T-helper 1 cell treated with Interleukin-12 subunit alpha and Interleukin-12 subunit beta and Interleukin-4 antibody, amounts not matched to agents 30 μg/mL and 1 μg/mL, for 36 hours (primary cell): ENCODE results near the gene VWC2.
"Not testable (repeated sequence)": the region's sequence is repeated elsewhere in the genome, so short reads cannot be mapped to it uniquely, and the experiment has no call there.

Experiments used
- H3K27ac Mint-ChIP-seq: one replicate; pipeline ENCODE4 v1.8.0; 2021; ENCODE audit warnings: mild to moderate bottlenecking, mixed read lengths
- H3K27me3 Mint-ChIP-seq: one replicate; pipeline ENCODE4 v1.8.0; 2021; ENCODE audit warnings: low read depth, mixed read lengths
- H3K36me3 Mint-ChIP-seq: one replicate; pipeline ENCODE4 v1.8.0; 2021; ENCODE audit warnings: low read depth, mixed read lengths
- H3K4me1 Mint-ChIP-seq: one replicate; pipeline ENCODE4 v1.8.0; 2021; ENCODE audit warnings: low read depth, mixed read lengths
- H3K4me3 Mint-ChIP-seq: one replicate; pipeline ENCODE4 v1.8.0; 2021; ENCODE audit warnings: mild to moderate bottlenecking, moderate library complexity, mixed read lengths
- H3K9me3 Mint-ChIP-seq: one replicate; pipeline ENCODE4 v1.8.0; 2021; ENCODE audit warnings: mixed read lengths

The VWC2 gene

DNA sequence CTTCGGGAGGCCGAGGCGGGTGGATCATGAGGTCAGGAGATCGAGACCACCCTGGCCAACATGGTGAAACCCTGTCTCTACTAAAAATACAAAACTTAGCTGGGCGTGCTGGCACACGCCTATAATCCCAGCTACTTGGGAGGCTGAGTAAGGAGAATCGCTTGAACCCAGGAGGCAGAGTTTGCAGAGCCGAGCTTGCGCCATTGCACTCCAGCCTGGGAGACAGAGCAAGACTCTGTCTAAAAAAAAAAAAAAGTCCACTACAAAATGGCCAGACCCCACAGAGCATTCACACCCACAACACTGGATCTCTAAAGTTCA, 78.1 kb downstream of the VWC2 start:
- H3K27me3 Mint-ChIP-seq, H3K4me1 Mint-ChIP-seq, H3K27ac Mint-ChIP-seq, H3K36me3 Mint-ChIP-seq, H3K4me3 Mint-ChIP-seq, H3K9me3 Mint-ChIP-seq: not testable (repeated sequence)

DNA sequence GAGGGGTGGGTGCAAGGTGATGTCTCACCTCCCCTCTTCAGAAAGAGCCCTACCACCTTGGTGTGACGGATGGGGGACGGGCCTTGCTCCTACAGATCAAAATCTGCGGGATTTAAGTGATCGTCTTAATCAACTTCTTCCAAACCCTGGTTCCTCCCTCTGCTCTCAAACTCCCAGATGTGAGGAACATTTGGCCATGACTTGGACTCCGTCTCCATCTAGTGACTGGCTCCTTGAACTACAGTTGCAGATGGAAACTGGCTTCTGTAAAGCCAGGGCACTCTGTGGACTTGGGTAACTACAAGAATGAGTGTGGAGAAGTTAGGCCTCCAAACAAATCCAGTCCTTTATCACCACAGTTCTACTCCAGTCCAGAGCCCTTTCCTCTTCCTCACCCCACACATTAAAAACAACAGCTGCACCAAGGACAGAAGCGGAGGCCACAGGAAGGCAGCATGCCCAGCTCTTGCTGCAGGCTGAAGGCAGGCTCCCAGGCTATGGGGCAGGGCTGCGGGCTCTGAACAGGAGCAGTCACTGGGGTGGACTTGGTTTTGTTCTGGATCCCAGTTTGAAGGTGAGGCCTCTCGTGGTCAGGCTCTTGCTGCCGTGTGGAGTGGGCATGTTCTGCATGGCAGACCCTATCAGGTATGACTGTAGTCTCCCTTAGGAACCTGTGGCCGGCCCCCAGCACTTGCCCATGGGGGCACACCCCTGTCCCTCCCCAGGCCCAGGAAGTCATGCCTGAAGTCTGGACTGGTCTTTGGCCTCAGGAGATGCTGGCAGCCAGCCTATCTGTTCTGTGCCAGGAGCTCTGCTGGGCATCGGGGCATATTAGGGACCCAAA, 79.4 kb downstream of the VWC2 start:
- H3K27ac Mint-ChIP-seq = no peak overlapping the region
- no peaks in the 10 kb centered on the region for H3K4me1 Mint-ChIP-seq

DNA sequence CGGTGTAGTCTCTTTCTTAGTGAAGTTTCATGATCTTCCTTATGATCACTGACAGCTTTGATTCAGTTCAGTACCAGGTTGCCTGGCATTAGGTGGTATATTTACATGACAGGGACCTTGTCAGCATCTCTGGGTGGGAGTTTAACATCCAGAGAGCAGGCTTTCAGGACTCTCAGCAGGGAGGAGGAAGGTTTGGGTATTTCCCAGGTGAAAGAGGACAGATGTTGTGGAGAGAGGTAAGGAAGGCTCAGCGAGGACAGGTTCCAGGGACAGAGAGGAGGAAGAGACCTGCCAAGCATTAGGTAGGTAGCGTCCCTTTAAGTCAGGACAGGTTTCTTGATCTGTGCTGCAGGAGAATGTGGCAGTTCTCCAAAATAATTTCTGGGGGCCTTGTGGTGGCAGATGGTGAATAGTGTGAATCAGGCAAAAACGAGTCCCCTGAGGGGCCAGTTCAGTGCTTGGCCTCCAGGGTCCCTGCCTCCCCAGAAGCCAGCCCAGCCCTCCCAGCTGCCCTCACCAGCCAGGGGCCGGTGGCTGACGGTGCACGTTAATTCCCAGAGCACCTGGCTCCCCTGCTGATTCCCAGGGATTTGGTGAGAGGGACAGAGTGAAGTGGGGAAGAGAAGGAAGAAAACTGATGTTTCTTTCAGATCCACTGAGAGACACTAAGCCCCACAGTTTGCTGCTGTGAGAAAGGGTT, 82.0 kb downstream of the VWC2 start:
- H3K4me3 Mint-ChIP-seq = no peak overlapping the region
- no peaks in the 10 kb centered on the region for H3K4me1 Mint-ChIP-seq
- no peaks in the 10 kb centered on the region for H3K9me3 Mint-ChIP-seq
- no peaks in the 10 kb centered on the region for H3K36me3 Mint-ChIP-seq
- no peaks in the 10 kb centered on the region for H3K27me3 Mint-ChIP-seq
- no peak overlapping the region for H3K27ac Mint-ChIP-seq

More for the DNA sequence above, 79.4 kb downstream of the VWC2 start:
- no peaks in the 10 kb centered on the region for H3K27me3 Mint-ChIP-seq
- no peaks in the 10 kb centered on the region for H3K9me3 Mint-ChIP-seq
- H3K4me3 Mint-ChIP-seq = no peak overlapping the region
- no peaks in the 10 kb centered on the region for H3K36me3 Mint-ChIP-seq

DNA sequence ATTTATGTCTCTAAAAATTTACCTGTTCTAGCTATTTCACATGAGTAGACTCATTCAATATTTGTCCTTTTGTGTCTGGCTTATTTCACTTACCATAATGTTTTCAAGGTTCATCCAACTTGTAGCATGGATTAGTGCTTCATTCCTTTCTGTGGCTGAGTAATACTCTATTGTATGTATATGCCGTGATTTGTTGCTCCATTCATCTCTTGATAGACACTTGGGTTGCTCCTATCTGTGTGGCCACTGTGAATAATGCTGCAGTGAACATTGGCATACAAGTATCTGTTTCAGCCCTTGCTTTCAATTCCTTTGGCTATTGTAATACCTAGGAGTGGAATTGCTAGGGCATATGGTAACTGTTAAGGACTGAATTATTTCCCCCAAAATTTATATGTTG, 86.9 kb downstream of the VWC2 start:
- Mint-ChIP-seq H3K27me3 (no peaks in the 10 kb centered on the region), H3K4me3 (no peak overlapping the region), H3K9me3 (no peaks in the 10 kb centered on the region), H3K36me3 (no peaks in the 10 kb centered on the region), H3K27ac (no peak overlapping the region), H3K4me1 (no peaks in the 10 kb centered on the region)

DNA sequence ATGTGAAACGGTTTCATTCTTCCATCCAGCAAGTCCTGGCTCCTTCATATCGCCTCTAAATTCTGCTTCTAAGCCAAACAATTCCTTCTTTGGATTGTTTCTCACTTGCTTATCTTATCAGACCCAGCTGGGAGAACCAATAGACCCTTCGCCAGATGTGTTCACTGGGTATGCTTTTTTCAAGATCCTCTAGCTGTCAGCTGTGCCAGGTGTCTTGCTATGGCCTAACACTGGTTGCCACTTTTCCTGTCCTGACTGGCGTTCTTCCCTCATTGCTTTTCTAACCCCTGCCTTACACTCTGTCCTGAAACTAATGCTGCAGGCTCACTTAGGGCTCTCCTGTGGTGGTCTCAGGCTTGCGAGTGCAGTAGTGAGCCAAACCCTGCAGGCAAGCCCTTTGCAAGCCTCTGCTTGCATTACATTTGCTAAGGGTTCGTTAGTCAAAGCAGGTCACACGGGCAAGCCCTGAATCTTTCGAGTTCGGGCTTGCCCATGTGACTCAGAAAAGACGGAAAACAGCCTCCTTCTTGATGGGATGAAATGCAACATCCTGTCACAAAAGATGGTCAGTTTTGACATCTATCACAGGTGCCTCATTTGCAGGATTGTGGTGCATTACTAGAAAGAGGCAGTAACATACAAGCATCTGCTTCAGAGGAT, 92.8 kb downstream of the VWC2 start:
- Mint-ChIP-seq H3K27me3 (no peaks in the 10 kb centered on the region), H3K27ac (no peak overlapping the region), H3K4me1 (no peaks in the 10 kb centered on the region), H3K4me3 (no peak overlapping the region), H3K9me3 (no peaks in the 10 kb centered on the region), H3K36me3 (no peaks in the 10 kb centered on the region)

DNA sequence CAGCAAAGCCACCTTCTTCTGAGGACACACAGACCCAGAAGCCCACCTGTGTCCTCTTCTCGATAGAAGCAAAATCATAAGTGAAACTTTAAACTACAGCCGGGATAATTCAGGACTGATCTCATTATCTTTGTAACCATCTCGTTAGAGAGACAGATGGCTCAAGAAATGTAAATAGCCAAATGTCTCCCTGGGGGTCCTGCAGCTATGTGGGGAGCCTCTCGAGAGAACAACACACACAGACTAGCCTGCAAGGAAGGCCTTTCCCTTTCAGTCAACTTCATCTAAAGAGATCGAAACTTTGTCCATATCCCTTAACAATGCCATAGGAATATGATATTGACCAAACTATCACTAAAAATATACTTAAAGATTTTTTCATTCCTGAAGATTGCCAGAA, 93.5 kb downstream of the VWC2 start:
- H3K4me3 Mint-ChIP-seq = no peak overlapping the region
- no peaks in the 10 kb centered on the region for H3K4me1 Mint-ChIP-seq
- no peaks in the 10 kb centered on the region for H3K36me3 Mint-ChIP-seq
- no peaks in the 10 kb centered on the region for H3K9me3 Mint-ChIP-seq
- H3K27me3 Mint-ChIP-seq = no peaks in the 10 kb centered on the region
- H3K27ac Mint-ChIP-seq = no peak overlapping the region

DNA sequence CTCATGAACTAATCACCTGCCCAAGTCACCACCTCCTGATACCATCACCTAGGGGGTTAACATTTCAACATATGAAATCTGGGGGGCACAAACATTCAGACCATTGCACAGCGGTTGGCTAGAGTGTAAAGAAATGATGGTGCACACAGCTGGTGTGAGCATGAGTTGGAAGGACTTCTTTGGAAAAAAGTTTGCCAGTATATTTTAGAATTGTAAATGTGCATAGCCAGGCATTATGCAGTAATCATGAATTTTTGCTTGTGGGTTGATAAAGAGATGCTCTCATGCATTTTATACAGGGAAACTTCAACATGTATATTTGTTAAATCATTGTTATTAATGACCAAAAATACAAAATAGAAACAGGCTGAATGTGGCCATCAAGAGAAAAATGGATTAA, 100.0 kb downstream of the VWC2 start:
- no peak overlapping the region for H3K4me3 Mint-ChIP-seq
- H3K4me1 Mint-ChIP-seq = peaks cover 1% of the 10 kb centered on the region
- H3K27ac Mint-ChIP-seq = no peak overlapping the region
- no peaks in the 10 kb centered on the region for H3K9me3 Mint-ChIP-seq
- no peaks in the 10 kb centered on the region for H3K36me3 Mint-ChIP-seq
- no peaks in the 10 kb centered on the region for H3K27me3 Mint-ChIP-seq

DNA sequence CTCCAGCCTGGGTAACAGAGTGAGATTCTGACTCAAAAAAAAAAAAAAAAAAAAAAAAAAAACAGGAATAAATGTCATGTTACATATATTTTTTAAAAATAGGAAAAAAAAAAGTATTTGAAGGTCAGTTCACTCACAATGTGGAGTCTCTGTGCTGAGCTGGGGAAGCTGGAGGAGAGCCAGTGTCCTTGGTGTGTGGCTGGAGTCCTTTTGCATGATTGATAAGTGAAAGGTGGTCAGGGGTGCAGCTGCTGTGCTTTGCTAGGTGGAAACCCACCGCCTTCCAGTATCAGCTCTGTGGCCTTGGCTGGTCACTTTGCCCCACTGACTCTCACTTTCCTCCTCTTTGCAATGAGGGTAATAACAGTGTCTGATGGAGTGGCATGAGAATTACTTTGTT, 101.9 kb downstream of the VWC2 start:
- H3K27me3 Mint-ChIP-seq = no peaks in the 10 kb centered on the region
- no peaks in the 10 kb centered on the region for H3K36me3 Mint-ChIP-seq
- no peak overlapping the region for H3K4me3 Mint-ChIP-seq
- H3K4me1 Mint-ChIP-seq = peaks cover 1% of the 10 kb centered on the region
- H3K27ac Mint-ChIP-seq = no peak overlapping the region
- H3K9me3 Mint-ChIP-seq = no peaks in the 10 kb centered on the region

DNA sequence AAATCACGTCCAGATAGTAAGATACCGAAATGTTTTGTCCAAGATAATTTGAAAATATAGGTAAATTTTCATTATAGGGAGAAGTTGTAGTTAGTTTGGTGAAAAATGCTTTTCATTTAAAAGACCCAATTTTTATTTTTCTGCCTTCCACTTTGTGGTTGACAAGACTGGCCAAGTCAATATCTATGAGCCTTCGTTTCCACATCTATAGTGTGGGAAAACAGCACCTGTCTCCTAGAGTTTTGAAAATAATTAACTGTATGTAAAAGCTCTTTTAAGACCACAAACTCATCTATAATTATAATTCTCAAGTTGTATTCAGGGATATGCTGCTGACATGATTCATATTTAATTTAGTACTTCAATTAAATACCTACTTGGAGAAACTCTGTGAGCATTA, 102.8 kb downstream of the VWC2 start:
- Mint-ChIP-seq H3K27ac (no peak overlapping the region), H3K4me3 (no peak overlapping the region), H3K9me3 (no peaks in the 10 kb centered on the region), H3K27me3 (no peaks in the 10 kb centered on the region), H3K4me1 (peaks cover 1% of the 10 kb centered on the region), H3K36me3 (no peaks in the 10 kb centered on the region)

DNA sequence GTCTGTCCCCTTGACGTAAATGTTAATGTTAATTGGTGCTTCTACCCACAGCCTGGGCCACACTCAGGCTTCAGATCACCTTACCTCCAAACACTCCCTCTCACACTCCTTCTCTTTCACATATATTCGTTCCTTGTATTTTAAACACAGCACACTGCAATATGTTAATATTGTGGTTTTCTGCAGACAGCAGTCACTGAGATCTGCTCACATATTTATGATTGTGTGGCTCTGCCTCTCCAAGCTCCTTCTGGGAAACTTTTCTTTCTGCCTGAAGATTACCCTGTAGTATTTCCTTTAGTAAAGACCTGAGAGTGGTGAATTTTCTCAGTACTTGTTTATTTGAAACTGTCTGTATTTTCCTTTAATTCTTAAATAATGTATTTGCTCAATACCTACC, 104.7 kb downstream of the VWC2 start:
- no peaks in the 10 kb centered on the region for H3K36me3 Mint-ChIP-seq
- no peak overlapping the region for H3K4me3 Mint-ChIP-seq
- peaks cover 1% of the 10 kb centered on the region for H3K4me1 Mint-ChIP-seq
- H3K27ac Mint-ChIP-seq = no peak overlapping the region
- peaks cover 4% of the 10 kb centered on the region for H3K27me3 Mint-ChIP-seq
- H3K9me3 Mint-ChIP-seq = no peaks in the 10 kb centered on the region

DNA sequence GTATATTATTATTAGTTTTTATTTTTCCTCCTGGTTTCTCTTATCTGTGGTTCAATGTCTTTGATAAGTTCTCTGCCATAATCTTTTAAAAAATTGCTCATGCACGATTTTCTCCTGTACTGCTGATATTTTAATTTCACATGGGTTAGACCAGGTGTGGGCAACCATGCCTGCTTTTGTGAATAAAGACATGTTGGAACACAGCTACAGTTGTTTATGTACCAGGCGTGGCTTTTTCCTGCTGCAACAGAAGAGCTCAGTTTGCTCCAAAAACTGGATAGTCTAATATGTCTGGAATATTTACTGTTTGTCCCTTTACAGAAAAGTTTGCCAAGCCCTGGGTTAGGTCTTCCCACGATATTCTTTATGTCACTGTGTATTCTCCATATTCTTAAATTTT, 105.2 kb downstream of the VWC2 start:
- Mint-ChIP-seq H3K4me3 (no peak overlapping the region), H3K9me3 (no peaks in the 10 kb centered on the region), H3K27me3 (peaks cover 4% of the 10 kb centered on the region), H3K36me3 (no peaks in the 10 kb centered on the region), H3K27ac (no peak overlapping the region), H3K4me1 (peaks cover 1% of the 10 kb centered on the region)

DNA sequence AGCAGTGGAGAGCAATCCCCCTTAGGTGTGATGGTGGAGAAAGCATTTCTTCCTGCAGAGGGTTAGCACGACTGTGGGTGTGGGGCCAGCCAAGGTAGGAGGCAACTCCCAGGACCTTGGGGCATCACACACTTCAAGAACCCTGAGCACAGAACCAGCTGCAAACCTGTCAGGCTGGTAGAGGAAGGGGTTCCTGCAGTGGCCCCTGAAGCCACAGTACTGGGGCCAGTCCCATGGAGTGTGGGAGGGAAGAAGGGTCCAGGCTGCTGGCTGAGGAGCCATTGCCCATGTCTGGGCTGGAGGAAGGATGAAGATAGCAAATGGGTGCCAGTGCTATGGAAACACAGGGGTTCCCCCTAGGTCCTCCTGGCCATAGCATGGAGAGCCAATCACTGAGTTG, 110.5 kb downstream of the VWC2 start:
- no peaks in the 10 kb centered on the region for H3K4me1 Mint-ChIP-seq
- no peaks in the 10 kb centered on the region for H3K36me3 Mint-ChIP-seq
- H3K9me3 Mint-ChIP-seq = no peaks in the 10 kb centered on the region
- peaks cover 9% of the 10 kb centered on the region for H3K27me3 Mint-ChIP-seq
- no peak overlapping the region for H3K27ac Mint-ChIP-seq
- no peak overlapping the region for H3K4me3 Mint-ChIP-seq

DNA sequence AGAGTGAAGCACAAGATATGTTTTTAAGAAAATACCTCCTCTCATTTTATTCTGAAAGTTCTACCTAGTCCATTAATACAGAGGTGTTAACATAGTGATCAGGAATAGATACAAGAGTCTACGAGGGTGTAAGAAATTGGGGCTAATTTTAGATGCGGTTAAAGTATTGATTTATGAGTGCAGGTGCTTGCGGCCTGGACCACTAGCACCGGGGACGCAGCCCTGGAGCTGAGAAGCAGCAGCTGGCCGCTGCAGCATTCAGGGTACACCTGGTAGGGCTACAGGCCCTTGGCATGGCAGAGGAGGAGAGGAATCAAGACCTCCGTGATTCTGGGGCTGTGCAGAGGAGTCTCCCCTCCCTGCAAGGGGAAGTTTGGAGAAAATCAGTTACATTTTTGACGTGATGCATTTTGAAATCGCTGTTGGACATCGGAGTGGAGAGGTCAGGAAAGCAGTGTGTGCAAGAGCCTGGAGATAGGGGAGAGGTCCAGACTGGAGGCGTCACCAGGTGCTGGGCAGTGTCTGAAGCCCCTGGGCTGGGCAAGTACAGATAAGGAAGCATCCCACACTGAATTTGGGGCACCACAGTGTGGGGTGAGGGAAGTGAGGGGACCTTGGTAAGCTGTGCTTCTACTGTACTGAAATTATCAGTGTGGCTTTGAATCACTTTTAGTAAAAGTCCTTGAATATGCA, 112.3 kb downstream of the VWC2 start:
- Mint-ChIP-seq H3K9me3 (no peaks in the 10 kb centered on the region), H3K36me3 (no peaks in the 10 kb centered on the region), H3K27me3 (peaks cover 9% of the 10 kb centered on the region), H3K27ac (no peak overlapping the region), H3K4me1 (no peaks in the 10 kb centered on the region), H3K4me3 (no peak overlapping the region)

DNA sequence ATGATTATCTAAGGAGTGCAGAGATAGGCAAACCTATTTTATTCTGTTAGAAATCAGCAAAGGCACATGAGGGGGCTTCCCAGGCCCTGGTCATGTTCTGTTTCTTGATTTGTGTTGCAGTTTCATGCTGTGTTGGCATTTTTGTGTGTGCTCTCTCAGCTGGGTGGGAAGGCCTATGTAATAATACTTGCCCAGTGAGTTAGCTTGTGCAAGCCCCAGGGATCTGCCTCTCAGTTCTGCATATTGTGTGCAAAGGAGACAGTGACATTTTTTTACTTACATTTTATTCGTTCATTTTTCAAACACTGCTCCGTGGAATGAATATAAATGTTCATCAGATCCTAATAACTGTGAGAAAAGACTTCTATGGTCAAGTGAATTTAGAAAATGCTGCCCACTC, 119.0 kb downstream of the VWC2 start:
- Mint-ChIP-seq H3K27ac (no peak overlapping the region), H3K4me1 (no peaks in the 10 kb centered on the region), H3K36me3 (no peaks in the 10 kb centered on the region), H3K4me3 (no peak overlapping the region), H3K9me3 (no peaks in the 10 kb centered on the region), H3K27me3 (no peaks in the 10 kb centered on the region)

DNA sequence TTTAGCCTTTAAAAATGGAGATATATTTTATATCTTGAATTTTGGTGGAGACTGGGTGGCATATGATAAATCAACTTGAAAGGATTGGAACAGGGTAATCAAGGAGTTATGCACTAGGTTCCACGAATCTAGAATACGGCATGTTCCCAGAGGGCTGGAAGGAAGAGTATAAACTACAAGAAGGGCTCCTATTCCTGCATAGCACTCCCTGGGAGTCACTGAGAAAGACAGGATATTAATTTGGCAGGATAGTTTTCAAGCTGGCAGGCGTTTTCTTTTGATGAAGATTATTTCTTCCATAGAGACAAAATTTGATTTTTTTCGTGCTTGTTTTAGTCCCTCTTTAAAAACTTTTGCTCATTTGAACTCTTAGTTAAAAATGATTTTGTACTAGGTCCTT, 119.7 kb downstream of the VWC2 start:
- Mint-ChIP-seq H3K4me3 (no peak overlapping the region), H3K4me1 (no peaks in the 10 kb centered on the region), H3K36me3 (no peaks in the 10 kb centered on the region), H3K9me3 (no peaks in the 10 kb centered on the region), H3K27me3 (no peaks in the 10 kb centered on the region), H3K27ac (no peak overlapping the region)
